OCI-LY7 (cell line): ENCODE results near the gene DDX50.
"Not testable (repeated sequence)": the region's sequence is repeated elsewhere in the genome, so short reads cannot be mapped to it uniquely, and the experiment has no call there.

Source experiments
- EZH2phosphoT487 ChIP-seq: fragments of 200-600 bp; sonication (generic); IDR thresholded peaks from 2 replicates; pipeline ENCODE4 v1.6.1; 2018; ENCODE audit warnings: low read depth, borderline replicate concordance, mild to moderate bottlenecking, mixed run types, antibody characterized with exemption, low read length, moderate library complexity, mixed read lengths
- TF ChIP-seq, protein P1 (sequence below): fragments of 200-600 bp; sonication (generic); conservative IDR thresholded peaks from 2 replicates; pipeline ENCODE4 v1.5.1; 2014; ENCODE audit warnings: mild to moderate bottlenecking, antibody characterized with exemption, low read length, moderate library complexity, mixed read lengths

DNA sequence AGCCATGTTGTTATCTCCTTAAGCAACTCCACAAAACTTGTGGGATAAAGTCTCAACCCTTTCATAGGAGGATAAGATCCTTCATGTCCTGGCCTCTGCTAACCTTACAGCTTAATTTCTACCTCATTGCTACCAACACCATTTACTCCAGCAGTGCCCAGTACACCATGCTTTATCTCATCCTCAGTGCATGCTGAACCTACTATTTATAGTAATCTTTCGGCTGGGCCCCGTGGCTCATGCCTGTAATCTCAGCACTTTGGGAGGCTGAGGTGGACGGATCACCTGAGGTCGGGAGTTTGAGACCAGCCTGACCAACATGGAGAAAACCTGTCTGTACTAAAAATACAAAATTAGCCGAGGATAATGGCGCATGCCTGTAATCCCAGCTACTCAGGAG is 78.6 kb downstream of the DDX50 start:
- TF ChIP-seq, protein P1, sequence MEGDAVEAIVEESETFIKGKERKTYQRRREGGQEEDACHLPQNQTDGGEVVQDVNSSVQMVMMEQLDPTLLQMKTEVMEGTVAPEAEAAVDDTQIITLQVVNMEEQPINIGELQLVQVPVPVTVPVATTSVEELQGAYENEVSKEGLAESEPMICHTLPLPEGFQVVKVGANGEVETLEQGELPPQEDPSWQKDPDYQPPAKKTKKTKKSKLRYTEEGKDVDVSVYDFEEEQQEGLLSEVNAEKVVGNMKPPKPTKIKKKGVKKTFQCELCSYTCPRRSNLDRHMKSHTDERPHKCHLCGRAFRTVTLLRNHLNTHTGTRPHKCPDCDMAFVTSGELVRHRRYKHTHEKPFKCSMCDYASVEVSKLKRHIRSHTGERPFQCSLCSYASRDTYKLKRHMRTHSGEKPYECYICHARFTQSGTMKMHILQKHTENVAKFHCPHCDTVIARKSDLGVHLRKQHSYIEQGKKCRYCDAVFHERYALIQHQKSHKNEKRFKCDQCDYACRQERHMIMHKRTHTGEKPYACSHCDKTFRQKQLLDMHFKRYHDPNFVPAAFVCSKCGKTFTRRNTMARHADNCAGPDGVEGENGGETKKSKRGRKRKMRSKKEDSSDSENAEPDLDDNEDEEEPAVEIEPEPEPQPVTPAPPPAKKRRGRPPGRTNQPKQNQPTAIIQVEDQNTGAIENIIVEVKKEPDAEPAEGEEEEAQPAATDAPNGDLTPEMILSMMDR, result not testable (repeated sequence)
- not testable (repeated sequence) for TF ChIP-seq EZH2phosphoT487
